AG04449 (cell line): ENCODE measurements around the gene NDST1.

Source experiments
- CTCF ChIA-PET: fragments of 350-600 bp; formaldehyde crosslinking; extraction: SDS; loops from one replicate; lab custom pipeline; 2021; ENCODE audit warnings: antibody characterized with exemption; lab: Yijun Ruan, JAX
- POLR2A ChIA-PET: fragments of 400-600, 350-600 bp; formaldehyde crosslinking; extraction: SDS; loops from one replicate; lab custom pipeline; 2020; ENCODE audit warnings: antibody characterized with exemption, inconsistent platforms; lab: Yijun Ruan, JAX
- DNase-seq: peaks from one replicate; pipeline ENCODE4 v3.0.0-alpha.2; 2010; ENCODE audit warnings: low read depth, low spot score
- H3K4me3 ChIP-seq: 2 replicates; pipeline ENCODE4 v1.5.1; 2011; ENCODE audit warnings: low read depth, mild to moderate bottlenecking, control low read depth, low read length
- CTCF ChIP-seq: IDR thresholded peaks from one replicate; pipeline ENCODE4 v1.5.1; 2011; ENCODE audit warnings: mild to moderate bottlenecking, moderate library complexity, low read length, control low read depth, inconsistent platforms; ENCODE audit not compliant: insufficient read depth; ENCODE audit errors: missing control alignments

NDST1 gene

GRCh38 chr5:150511578-150512367 is 3.8 kb downstream of the NDST1 start:
- TF ChIP-seq CTCF, result no peak
- POLR2A ChIA-PET, result interaction anchor here (0.8 to 4.7 kb wide), 6 partner anchors 10 to 51 kb away, joined by 4 to 25 read pairs (median 8); no protein-coding TSS in a partner anchor
- CTCF ChIA-PET, result interaction anchor here (1.0 to 5.2 kb wide), 10 partner anchors 10 to 61 kb away, joined by 3 to 30 read pairs (median 5); no protein-coding TSS in a partner anchor
- no peak for DNase-seq
- H3K4me3 ChIP-seq, result no peak overlapping the region

- no peak for TF ChIP-seq CTCF
- DNase-seq, result no peak
- no peak overlapping the region for H3K4me3 ChIP-seq
- ChIA-PET CTCF (interaction anchor here (1.1 to 5.2 kb wide), 8 partner anchors 8 to 62 kb away, joined by 4 to 30 read pairs (median 6); no protein-coding TSS in a partner anchor), POLR2A (interaction anchor here (1.4 to 4.7 kb wide), 4 partner anchors 11 to 39 kb away, joined by 5 to 25 read pairs (median 12); no protein-coding TSS in a partner anchor)
Observed at GRCh38 chr5:150512368-150512747, 4.4 kb downstream of the NDST1 start.

- no peak for TF ChIP-seq CTCF
- ChIA-PET CTCF (interaction anchor here (0.8 to 5.2 kb wide), 11 partner anchors 9 to 63 kb away, joined by 3 to 30 read pairs (median 4); partner anchors contain the start of gene RPS14), POLR2A (interaction anchor here (4.7 kb wide), 1 partner anchor 15 kb away, joined by 25 read pairs; no protein-coding TSS in a partner anchor)
- DNase-seq, result no peak
- H3K4me3 ChIP-seq, result no peak overlapping the region
Observed at GRCh38 chr5:150513375-150514309, 5.7 kb downstream of the NDST1 start.

- ChIA-PET POLR2A (interaction anchor here (0.5 to 1.7 kb wide), 2 partner anchors 17 to 31 kb away, joined by 3 to 5 read pairs; no protein-coding TSS in a partner anchor), CTCF (interaction anchor here (1.4 to 5.2 kb wide), 3 partner anchors 8 to 65 kb away, joined by 4 to 30 read pairs (median 5); partner anchors contain the start of gene RPS14)
- TF ChIP-seq CTCF, result no peak
- no peak for DNase-seq
- H3K4me3 ChIP-seq, result no peak overlapping the region
Observed at GRCh38 chr5:150514708-150515211, 6.8 kb downstream of the NDST1 start.

GRCh38 chr5:150515446-150515845 is 7.5 kb downstream of the NDST1 start:
- DNase-seq, result no peak
- ChIA-PET POLR2A (interaction anchor here (1.2 to 1.7 kb wide), 6 partner anchors 17 to 56 kb away, joined by 3 to 11 read pairs (median 6); no protein-coding TSS in a partner anchor), CTCF (interaction anchor here (1.0 to 1.4 kb wide), 3 partner anchors 11 to 56 kb away, joined by 3 to 6 read pairs (median 5); no protein-coding TSS in a partner anchor)
- TF ChIP-seq CTCF, result no peak
- H3K4me3 ChIP-seq, result no peak overlapping the region
